NCI-H2107 treated with DMSO at 0.1 percent for 48 hours (cell line): Measurements from ENCODE around the gene STMN3.
A peak's percentile ranks its signal among the peaks of the same experiment; 100 is the strongest.
"Not testable (repeated sequence)": the region's sequence is repeated elsewhere in the genome, so short reads cannot be mapped to it uniquely, and the experiment has no call there.

Source experiments
- DNase-seq: peaks from one replicate; lab custom pipeline; 2025; ENCODE audit not compliant: unreplicated experiment; lab: John Stamatoyannopoulos, UW

Gene STMN3

DNA sequence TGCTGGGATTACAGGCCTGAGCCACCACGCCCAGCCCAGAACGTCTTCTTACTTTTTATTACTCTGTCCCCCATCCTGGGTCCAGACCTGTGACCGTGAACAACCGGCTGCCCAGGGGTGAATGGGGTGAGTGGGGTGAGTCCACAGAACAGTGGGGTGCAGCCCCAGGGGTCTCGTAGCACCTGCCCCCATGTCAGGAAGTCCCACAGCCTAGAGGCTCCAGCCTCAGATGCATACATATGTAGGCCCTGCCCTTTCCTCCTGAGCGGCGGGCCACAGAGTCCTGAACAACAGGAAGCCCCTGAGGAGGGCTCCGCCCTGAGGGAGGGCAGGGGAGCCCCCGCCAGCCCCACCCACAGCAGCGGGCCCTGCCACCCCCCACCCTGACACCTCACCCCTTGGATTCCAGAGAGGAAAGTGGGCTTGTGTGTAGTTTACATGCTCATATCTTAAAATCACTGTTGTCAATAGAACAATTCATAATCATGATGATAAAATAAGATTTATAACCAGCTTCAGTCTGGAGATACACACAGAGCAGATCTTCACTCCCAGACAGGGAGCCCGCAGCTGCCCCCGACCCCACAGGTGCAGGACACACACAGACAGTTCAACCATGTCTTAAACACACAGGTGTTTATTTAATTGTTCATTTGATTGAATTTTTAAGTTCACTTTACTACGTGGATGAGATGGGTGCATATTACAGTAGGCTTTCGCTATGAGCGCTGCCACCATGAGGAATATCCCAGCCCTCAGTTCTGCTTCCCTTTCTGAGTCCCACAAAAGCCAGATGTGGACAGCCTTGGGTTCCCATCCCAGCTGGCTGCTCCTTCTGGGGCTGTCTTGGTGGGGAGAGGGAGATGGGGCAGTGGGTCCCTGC, 13.9 kb downstream of the STMN3 start:
- no peak for DNase-seq

DNA sequence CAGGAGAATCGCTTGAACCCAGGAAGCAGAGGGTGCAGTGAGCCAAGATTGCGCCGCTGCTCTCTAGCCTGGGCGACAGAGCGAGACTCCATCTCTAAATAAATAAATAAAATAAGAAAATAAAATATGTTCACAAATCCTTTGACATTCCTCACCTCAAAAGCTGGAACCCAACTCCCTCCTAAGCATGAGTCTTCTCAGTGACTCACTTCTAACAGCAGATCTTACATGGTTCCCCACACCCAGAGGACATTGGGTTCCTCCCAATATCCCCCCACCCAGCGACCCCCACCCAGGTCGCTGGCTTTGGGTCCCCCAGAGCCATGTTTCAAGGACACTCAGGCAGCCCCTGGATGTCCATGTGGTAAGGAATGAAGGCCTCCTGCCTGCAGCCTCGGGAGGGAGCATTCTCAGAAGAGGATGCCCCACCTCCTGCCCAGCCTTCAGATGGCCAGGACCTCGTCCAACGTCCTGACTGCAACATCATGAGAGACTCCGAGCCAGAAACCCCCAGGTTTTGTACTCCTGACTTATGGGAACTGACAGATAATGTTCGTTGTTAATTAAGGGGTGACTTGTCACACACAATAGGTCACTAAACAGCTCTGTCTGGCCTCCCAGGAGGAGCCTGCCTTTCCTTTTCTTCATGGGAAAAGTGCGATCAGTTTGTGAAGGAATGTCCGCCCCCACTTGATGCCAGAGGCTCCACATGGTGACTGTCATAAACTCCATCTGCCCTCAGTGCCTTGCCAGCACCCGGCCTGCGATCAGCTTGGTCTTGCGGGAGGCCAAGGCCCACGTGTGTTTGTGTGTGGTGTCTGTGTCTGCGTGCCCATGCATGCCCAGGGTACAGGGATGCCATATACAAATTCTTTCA, 16.2 kb downstream of the STMN3 start:
- no peak for DNase-seq

DNA sequence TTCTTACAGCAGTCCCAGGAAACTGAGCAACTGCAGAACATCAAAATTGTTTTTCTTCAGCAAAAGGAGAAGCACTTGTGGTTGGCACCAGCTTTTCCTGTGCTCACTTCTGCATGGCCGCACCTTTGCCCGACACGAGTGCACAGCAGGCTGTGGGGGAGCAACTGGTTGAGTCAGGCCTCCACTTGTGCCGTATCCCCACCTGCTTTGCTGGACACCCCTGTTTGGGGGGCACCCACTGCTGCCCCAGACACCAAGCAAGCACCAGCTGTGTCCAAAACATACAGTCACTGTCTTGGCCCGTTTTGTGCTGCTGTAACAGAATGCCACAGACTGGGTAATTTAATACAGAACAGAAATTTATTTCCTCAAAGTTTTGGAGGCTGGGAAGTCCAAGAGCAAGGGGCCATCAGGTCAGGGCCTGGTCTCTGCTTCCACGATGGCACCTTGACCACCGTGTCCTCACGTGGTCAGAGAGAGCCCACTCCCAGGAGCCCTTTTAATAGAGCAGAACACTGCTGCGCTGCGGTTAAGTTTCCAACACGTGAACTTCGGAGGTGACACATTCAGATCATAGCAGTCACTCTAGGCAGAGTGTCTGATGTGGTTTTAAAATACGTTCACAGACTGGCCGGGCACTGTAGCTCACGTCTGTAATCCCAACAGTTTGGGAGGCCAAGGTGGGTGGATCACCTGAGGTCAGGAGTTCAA, 17.6 kb downstream of the STMN3 start:
- no peak for DNase-seq

DNA sequence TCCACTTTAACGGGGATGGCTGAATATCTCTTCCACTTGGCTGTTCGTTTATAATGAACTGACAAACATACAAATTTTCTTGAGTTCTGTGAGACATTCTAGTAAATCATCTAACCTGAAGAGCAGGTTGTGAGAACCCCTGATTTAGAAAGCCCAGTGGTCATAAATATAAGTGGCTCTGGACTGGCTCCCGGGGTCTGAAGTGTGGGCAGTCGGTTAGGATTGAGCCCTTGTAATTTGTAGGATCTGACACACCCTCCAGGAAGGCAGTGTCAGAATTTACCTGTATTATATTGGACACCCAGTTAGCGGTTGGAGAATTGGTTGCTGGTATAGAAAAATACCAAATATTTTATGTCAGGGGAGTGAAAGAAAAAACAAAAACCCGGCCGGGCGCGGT, 19.5 kb downstream of the STMN3 start:
- DNase-seq: no peak

DNA sequence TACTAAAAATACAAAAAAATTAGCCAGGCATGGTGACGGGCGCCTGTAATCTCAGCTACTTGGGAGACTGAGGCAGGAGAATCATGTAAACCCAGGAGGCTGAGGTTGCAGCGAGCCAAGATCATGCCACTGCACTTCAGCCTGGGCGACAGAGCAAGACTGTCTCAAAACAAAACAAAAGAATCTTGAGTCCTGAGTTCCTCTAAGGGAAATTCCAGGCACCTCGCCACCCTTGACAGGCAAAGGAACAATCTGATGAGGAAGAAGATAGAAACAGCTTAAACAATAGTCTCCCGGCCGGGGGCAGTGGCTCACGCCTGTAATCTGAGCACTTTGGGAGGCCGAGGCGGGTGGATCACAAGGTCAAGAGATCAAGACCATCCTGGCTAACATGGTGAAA, 21.8 kb downstream of the STMN3 start:
- not testable (repeated sequence) for DNase-seq

DNA sequence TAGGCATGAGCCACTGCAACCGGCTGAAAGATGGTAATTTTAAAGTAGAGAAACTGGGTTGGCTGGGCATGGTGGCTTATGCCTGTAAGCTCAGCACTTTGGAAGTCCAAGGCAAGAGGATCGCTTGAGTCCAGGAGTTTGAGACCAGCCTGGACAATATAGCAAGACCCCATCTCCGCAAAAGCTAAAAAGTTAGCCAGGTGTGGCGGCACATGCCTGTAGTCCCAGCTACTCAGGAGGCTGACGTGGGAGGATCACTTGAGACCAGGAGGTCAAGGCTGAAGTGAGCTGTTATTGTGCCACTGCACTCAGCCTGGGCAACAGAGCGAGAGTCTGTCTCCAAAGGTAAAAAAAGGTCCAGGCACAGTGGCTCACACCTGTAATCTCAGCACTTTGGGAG, 22.3 kb downstream of the STMN3 start:
- not testable (repeated sequence) for DNase-seq

DNA sequence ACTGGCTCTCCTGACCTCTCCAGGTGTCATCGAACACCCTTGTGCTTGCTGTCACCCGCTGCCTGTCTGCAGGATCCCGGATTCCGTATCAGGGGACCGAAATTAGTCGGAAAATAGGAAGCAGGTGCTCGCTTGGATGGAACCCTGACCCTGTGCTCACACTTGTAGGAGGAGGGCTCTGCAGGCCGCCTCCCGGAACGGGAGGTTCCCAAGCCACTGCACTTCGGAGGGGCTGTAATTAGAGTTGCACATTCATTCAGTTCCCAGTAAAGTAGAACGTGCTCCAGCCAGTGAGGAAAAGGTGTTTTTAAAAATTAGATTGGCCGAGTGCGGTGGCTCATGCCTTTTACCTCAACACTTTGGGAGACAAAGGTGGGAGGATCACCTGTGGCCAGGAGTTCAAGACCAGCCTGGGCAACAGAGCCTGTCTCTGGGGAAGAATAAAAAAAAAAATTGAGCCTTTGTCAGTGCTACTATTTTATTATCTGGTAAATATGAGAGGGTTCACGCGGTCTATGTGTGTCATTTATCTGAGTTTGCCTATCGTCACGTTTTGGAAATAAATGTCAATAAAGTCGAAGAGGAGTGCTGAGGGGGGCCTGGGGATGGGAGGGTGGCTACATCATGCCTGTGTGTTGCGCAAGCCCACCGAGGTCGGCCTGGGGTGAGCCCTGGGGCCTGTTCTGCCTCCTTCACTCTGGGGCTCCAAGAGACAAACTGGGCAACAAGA, 24.8 kb downstream of the STMN3 start:
- peak; percentile 83 for DNase-seq

DNA sequence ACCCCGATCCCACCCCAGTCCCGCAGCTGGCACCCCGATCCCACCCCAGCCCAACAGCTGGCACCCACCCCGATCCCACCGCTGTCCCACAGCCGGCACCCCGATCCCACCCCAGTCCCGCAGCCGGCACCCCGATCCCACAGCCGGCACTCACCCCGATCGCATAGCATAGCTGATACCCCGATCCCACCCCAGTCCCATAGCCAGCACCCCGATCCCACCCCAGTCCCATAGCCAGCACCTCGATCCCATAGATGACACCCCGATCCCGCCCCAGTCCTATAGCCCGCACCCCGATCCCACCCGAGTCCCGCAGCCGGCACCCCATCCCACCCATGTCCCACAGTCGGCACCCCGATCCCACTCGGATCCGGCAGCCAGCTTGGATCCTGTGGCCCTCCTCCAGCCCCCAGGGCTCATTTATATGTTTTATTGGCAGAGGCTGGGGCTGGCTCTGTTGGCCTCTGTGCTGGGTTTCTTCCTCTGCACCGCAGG, 25.4 kb downstream of the STMN3 start:
- DNase-seq: no peak

DNA sequence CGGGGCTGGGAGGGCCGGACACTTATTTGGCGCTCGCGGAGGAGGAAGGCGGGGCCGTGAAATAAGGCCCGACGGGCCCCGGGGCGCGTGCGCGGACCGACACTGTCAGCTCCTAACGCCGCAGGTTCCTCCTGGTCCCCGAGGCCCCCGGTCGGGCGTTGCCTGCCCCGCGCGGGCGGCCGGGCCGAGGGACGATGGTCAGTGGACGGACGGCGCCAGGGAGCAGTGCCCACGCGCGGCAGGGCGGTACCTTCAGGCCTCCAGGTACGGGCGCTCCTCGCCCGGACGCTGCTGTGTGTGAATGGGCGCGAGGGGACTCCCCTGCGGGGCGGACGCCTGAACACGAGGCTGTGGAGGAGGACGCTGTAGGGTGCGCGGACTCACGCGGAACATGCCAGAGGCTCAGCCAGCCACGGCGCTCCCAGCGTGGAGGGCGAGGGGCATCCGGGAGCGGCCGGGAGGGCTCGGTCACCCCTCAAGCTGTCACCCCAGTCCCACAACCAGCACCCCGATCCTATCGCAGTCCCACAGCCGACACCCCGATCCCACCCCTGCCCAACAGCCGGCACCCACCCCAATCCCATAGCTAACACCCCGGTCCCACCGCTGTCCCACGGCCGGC, 26.0 kb downstream of the STMN3 start:
- DNase-seq: peak; percentile 67

DNA sequence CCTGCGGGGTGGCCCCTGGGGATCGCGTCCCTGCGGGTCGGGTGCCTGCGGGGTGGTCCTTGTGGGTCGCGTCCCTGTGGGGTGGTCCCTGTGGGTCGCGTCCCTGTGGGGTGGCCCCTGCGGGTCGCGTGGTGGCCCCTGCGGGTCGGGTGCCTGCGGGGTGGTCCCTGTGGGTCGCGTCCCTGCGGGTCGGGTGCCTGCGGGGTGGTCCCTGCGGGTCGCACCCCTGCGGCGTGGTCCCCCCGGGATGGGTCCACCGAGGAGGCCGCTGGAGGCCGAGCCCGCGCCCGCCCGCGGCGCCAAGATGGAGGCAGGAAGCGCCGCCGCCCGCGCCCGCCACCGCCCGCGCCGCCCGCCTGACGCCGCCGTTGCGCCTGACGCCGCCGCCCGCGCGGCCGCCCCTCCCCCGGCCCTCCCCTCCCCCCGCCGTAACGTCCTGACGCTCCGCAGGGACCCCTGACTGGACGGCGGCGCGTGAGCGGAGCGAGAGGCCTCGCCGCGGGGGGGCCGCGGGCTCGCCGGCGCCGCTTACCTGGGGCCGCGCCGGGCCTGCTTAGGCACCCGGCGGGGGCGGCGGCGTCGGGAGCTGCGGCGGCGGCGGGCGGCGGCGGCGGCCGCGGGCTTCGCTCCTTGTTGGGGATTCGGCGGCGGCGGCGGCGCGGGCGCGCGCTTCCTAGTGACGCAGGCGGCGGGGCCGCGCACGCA, 26.6 kb downstream of the STMN3 start, which contains the start of gene GMEB2:
Gene GMEB2, minus strand, starts transcription at position 678 of the 705 bp plus-strand sequence. CDS start 7,704 bp downstream, outside the sequence.
- DNase-seq: peak; percentile 50

DNA sequence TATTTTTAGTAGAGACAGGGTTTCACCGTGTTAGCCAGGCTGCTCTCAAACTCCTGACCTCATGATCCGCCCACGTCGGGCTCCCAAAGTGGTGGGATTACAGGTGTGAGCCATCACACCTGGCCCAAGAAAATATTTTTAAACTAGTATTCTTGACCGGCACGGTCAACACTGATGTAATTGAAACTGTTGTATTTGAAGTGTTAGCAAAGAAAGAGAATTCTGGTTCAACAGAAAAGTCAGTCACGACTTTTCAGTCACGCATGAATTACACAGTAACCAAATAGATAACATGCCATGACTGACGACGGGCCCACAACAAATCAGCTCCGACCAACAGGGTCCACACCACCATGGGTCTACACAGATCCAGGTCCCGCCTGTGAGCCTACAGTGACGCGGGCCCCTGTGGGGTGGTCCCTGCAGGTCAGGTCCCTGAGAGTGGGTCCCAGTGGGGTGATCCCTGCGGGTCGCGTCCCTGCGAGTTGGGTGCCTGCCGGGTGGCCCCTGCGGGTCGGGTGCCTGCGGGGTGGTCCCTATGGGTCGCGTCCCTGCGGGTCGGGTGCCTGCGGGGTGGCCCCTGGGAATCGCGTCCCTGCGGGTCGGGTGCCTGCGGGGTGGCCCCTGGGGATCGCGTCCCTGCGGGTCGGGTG, 27.3 kb downstream of the STMN3 start:
- DNase-seq: no peak

DNA sequence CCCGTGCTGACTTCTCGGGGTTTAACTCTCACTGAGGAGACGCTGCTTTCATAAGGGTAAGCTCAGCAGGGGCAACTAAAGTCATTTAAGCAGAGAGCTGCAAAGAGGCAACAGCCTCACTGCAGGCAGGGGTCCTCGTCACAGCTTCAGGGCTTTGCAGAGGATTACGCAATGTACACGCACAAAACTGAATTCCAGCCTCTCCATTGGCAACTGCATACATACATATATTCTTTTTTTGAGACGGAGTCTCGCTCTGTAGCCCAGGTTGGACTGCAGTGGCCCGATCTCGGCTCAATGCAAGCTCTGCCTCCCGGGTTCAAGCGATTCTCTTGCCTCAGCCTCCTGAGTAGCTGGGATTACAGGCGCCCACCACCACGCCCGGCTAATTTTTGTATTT, 28.7 kb downstream of the STMN3 start:
- no peak for DNase-seq

DNA sequence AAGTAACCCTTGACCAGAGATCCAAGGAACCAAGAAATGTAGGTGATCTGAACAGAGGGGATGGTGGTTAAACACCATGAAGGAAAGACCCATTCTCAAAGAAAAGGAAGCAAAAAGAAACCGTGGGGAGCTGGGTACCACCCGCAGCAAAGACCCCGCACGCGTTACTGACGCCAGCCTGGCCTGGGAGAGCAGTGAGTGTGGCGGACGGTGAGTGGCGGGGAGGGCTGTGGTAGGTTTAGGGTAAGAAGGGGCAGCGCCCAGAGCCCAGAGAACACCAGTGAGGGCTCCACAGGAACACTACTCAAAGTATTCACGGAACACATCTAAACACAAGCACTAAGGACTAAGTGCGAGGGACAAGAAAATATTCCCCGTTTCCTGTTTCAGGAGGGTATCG, 30.5 kb downstream of the STMN3 start:
- no peak for DNase-seq

DNA sequence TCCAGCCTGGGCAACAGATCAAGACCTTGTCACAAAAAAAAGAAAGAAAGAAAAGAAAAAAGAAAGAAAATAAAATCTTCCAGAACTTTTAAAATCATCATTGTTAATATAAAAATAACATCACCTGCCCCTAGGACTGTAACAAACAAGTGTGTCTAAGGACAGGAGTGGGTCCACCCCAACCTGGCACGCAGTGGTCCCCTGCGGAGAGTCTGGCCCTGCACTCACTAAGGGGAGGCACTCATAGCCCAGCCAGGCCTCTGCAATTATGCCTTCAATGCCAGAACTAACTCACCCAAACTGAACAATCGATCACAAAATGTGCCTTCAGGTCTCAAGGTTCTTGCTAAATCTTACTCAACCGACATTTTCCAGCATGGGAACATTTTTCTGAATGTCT, 31.1 kb downstream of the STMN3 start:
- DNase-seq: no peak

DNA sequence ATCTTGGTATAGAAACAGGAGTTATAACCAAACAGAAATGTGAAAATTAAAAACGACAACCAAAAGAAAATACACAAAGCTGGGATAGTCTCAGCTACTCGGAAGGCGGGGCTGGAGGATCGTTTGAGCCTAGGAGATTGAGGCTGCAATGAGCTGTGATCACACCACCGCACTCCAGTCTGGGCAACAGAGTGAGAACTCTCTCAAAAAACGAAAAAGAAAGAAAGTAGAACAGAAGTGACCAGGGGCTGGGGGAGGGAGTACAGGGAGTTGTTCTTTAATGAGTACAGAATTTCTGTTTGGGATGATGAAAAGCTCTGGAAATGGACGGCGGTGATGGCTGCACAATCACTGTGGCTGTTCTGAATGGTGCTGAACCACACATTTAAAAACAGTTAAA, 32.2 kb downstream of the STMN3 start:
- no peak for DNase-seq

DNA sequence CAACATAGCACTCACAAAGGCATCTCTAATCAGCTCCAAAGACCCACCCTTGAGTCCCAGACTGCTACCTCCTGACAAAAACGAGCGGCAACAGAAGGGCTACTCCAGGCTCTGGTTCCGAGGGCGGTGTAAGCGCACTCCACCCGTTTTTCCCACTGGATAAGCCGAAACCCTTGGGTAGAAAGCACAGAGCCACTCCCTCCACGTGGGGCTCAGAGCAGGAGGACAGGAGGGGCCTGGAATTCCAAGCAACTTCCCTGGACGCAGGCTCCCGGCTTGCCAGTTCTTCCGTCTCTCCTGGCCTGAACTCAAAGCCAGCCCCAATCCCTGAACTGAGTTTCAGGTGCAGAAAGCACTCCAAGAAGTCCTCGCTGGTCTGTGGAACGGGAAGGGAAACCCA, 33.7 kb downstream of the STMN3 start:
- DNase-seq: no peak

DNA sequence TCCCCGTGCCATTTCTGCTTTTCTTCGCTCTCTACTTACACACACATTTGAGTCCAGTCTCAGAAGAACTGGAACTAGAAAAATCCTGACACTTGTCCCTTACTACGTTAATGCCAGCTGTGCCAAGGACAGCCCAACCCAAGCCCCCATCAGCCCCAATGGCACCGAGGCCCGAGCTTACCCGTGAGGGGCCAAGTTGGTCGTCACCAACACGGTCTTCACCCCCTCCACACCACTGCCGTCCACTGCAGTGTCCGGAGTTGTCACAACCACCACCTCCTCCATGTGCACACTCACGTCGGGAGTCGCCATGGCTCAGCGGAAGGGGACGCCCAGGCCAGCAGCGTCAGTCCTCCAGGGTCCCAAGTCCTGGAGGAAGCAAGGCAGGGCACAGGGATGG, 34.1 kb downstream of the STMN3 start:
- DNase-seq: no peak

DNA sequence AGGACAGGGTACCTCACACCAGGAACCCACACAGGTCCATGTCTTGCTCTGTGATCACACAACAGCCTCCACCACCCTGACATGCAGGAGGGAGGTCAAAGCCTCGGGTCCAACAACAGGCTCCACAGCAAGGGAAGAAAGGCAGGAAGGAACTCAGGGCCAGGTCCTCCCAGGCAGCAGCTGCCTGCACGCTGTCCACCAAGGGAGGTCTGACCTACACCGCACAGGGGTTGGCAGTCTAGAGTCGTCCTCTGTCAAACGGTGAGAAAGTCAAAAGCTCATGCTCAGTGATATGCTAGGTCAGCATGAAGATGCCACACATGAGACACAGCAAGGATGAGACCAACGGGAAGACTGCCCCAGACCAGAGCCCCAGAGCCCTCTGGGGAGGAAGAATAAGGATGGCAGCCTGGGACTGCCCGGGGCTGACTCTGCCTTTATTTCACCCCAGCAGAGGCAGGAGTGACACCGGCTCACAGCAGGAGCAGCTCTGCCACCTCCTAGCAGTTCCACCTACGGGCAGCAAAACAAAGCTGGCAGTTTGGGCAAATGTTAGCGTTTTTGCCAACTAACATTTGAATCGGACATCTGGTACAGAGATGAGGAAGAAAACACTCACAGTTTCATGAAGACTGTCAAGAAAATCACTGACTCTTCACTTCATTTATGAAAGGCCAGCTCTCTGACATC, 34.8 kb downstream of the STMN3 start:
- DNase-seq: no peak
